AML-193 (cell line): ENCODE results near the gene CYP19A1.
"Not testable (repeated sequence)": the region's sequence is repeated elsewhere in the genome, so short reads cannot be mapped to it uniquely, and the experiment has no call there.

Experiments used
- DNase-seq, 2 experiments: peaks; one replicate each; lab custom pipeline; 2025; lab: John Stamatoyannopoulos, UW

Gene CYP19A1

GRCh38 chr15:51212239-51212638 is 126.2 kb downstream of the CYP19A1 start:
- DNase-seq = no peak

DNA sequence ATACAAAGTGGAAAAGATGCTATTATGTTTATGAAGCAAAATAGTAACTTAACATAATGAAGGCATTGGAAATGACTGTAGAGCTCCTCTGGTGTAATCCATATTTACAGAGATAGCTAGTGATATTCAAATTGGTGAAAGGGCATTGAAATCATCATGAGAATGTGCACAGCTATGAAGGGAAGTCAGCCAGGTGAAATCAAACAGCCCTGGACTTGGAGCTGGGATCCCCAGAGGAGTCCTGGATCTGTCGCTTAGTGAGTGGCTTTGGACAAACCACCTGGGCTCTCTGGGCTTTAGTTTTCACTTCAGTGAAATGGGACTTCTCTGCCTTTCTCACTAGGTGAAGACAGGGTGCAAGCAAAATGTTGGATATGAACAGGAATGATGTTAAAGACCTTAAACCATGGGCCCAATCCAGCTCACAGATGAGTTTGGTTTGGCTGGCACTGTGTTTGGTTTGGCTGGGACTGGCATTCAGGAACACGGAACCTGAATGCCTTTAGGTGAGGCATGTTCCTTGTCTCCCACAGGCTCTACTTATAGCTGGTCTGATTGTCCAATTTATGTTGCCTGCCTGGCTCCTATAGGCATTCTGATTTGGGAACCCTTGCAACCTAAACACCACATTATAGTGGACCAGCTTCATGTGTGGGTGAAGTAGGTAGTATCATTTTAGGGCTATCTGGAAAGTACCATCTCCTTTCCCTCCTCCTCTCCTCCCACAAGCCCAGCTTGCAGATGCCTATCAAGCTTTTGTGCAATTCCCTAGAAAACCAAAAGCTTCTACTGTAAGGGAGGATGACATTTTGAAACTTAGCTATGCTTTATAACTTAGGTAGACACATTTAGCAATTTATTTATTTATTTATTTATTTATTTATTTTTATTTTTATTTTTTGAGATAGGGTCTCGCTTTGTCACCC is 133.1 kb downstream of the CYP19A1 start:
- no peak for DNase-seq

GRCh38 chr15:51203797-51204196 is 134.6 kb downstream of the CYP19A1 start:
- DNase-seq = no peak

- DNase-seq = no peak
Observed at GRCh38 chr15:51202783-51203182, 135.6 kb downstream of the CYP19A1 start.

- no peak for DNase-seq
Observed at GRCh38 chr15:51201581-51201980, 136.8 kb downstream of the CYP19A1 start.

GRCh38 chr15:51200792-51201191 is 137.6 kb downstream of the CYP19A1 start:
- DNase-seq = no peak

- DNase-seq = no peak
Observed at GRCh38 chr15:51199541-51199940, 138.9 kb downstream of the CYP19A1 start.

DNA sequence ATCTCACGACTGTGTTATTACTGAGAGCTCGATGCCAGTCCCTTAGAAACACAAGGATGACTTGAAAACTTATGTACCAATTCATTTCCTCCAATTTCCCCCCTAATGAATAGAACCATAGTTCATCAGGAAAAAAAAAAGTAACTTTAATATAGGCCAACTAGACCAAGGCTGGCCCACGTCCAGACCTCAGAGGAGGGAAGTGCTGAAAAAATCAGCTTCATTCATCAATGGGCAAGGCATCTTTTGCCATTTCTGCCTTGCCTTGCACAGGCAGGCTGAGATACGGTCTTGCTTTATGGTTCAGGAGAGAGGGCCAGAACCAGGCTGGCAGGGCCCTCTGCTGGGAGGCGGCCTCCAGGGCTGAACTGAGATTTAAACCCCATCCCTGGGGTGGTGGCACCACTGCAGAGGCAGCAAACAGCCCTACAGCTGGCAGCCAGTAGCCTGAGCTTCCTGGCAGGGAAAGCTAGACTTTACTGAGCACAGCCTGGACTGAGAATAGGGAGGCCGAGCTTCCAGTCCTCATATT is 139.6 kb downstream of the CYP19A1 start:
- DNase-seq = no peak

DNA sequence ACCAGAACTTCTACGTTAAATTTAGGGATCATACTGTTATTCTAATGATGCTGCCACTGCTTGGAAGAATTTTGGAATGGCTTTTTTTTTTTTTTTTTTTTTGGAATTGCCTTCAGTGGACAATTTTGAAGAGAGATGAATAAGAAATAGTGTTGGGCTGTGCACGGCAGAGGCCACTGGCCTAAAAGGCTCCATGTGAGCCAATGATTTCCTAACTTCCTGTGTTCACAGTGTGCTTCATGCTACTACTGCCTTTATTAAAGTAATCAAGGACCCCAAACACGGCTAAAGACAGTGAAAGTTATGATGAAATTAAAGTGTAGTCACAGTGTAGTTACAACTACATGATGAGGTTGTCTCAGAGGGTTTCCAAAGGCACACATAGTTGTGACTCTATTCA is 142.9 kb downstream of the CYP19A1 start:
- DNase-seq = no peak

DNA sequence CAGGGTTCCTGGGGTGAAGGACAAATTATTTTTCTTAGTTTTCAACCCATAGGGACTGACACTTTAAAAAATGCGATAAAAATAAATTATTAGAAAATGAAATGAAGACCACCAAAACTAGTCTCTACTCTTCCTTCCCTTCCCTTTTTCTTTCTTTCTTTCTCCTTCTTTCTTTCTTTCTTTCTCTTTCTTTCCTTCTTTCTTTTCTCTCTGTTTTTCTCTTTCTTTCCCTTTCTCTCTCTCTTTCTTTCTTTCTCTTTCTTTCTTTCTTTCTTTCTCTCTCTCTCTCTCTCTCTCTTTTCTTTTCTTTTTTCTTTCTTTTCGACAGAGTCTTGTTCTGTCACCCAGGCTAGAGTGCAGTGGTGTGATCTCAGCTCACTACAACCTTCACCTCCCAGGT is 144.4 kb downstream of the CYP19A1 start:
- DNase-seq = no peak

GRCh38 chr15:51193526-51193925 is 144.9 kb downstream of the CYP19A1 start:
- DNase-seq = no peak

DNA sequence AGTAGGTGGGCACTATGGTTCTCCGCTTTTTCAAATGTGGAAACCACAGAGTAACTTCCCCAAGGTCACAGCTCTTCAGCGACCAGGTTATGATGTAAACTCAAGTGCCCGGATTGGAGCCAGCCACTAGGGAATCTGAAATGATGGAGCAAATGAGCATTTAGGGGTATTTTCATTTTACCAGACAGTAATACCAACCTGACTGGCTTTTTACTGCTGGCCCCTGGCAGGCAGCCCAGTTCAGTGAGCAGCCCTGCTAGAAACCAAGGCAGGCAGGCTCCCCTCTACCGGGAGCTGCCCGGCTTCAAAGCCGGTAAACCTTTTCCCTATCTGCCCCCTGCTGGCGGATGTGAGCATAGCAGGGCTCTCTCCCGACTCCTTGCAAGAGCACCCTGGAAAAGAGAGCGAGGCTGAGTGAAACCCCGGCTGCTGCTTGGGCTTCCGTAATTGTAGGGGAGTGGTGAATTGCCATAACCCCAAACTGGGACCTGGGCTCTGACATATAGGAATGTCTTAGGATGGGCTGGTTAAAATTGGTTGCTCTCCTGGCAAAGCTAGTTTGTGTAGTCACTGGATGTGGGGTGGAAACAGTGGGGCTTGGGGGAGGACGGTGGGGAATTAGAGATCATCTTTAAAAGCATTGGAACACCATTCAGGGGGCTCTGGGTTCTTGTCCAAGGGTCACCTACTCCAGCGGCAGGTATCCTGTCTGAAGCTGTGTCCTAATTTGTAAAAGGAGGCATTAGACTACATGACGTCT is 145.7 kb downstream of the CYP19A1 start:
- peak; percentile 47 to 48 for DNase-seq

- DNase-seq = no peak
Observed at GRCh38 chr15:51191766-51192165, 146.6 kb downstream of the CYP19A1 start.

- DNase-seq = no peak
Observed at GRCh38 chr15:51191072-51191670, 147.2 kb downstream of the CYP19A1 start.

GRCh38 chr15:51190424-51191068 is 147.8 kb downstream of the CYP19A1 start:
- DNase-seq = no peak

DNA sequence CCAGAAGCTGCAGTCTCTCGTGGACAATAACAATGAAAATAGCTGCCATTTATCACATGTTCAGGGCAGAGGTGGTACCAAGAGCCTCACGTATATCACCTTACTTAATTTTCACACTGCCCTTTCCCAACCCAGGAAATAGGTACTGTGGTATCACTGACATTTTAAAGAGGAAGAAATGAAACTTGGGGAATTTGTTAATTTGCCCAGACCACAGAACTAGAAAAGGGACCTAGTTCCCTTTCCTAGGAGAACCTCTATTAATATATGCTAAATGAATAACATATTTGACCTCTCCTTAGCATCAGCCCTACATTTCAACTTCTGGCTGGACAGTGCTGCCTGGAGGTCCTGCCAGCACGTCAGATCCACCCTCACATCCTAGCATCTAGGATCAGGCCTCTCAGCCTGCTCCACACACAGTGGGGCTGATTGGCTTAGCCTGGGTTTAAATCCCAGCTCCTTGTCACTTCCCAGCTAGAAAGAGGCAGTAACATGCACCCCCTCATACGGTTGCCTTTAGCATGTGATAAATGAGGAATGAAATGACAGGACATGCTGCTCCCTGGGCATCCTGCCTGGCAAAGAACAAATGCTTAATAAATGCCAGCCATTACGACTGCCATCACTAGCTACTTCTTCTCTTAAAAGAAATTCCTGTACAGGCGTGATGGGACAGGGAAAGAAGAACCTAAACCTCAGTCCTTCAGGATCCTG is 148.6 kb downstream of the CYP19A1 start:
- DNase-seq = no peak

DNA sequence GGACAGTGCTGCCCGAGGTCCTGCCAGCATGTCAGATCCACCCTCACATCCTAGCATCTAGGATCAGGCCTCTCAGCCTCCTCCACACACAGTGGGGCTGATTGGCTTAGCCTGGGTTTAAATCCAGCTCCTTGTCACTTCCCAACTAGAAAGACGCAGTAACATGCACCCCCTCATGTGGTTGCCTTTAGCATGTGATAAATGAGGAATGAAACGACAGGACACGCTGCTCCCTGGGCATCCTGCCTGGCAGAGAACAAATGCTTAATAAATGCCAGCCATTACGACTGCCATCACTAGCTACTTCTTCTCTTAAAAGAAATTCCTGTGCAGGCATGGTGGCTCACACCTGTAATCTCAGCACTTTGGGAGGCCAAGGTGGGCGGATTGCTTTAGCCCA is 149.6 kb downstream of the CYP19A1 start:
- DNase-seq = not testable (repeated sequence)

DNA sequence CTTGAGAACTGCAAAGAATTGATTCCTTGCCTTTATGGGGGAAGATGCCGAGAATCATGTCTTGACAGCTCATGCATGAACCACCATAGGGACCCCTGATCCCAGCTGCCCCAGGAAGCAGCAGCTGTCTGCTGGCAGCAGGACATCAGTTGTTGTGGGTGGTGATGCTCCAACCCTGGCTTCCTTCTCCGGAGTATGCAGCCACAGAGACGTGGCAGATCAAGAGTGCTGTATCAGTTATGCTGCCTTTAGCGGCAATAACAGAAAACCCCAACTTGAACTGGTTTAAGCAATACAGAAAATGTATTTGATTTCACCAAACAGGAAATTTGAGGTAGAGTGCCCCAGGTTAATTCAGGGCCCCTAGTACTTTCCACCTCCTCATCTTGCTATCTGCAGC is 151.5 kb downstream of the CYP19A1 start:
- DNase-seq = no peak

- no peak for DNase-seq
Observed at GRCh38 chr15:51186181-51186705, 152.2 kb downstream of the CYP19A1 start.

GRCh38 chr15:51185213-51186159 is 152.9 kb downstream of the CYP19A1 start:
- no peak for DNase-seq
